GM18520 (cell line): ENCODE results near the gene ZFTA.

Experiments used
- ATAC-seq: cut with Tn5 transposase; IDR thresholded peaks from one replicate; pipeline ENCODE4 v1.9.1; 2021; ENCODE audit not compliant: unreplicated experiment

Gene ZFTA

GRCh38 chr11:63756919-63757761 lies 11.4 kb downstream of the ZFTA start:
- no peak for ATAC-seq

DNA sequence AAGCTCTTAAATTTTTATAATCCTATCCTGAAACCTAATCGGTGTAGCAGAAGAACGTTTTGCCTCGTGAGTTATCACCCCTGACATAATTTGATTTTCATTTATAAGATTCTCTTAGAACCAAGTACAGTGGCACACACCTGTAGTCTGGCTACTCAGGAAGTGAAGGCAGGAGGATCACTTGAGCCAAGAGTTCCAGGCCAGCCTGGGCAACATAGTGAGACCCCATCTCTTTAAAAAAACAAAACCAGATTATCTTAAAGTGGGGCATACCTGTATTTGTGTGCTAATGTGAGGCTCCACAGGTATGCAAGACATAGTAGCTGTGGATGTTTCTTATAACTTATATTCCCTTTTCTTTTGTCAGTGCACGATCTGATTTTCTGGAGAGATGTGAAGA lies 19.0 kb downstream of the ZFTA start:
- no peak for ATAC-seq

GRCh38 chr11:63747011-63747410 lies 21.6 kb downstream of the ZFTA start:
- no peak for ATAC-seq

GRCh38 chr11:63745304-63746170 lies 23.0 kb downstream of the ZFTA start:
- no peak for ATAC-seq

DNA sequence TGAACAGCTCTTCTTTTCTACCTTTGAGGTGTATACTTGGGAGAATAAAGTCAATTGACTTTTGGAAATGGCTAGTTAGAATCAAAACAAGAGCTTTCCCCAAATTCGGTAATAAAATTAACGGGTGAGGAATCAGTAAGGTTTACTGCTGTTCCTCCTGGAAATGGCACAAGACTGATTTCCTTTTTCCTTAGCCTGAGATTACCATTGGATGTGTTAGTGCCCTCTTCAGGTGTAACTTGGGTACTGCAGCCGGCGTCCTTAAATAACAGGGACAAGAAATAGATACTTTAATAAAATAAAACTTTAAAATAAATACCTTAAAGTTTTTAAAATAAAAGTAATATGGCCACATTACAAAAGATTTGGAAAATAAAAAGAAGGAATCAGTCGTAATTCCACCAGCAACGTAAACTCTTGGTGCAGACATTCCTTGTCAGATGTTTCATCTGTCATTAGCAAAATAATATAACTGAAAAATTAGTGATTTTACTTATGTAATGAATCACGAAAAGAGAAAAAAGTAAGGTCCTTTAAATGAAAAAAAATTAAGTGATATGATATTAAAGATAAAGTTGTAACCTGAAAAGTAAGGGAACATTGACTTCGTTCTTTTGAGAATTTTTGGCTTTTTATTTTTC lies 29.7 kb downstream of the ZFTA start:
- ATAC-seq = no peak

GRCh38 chr11:63737718-63738117 lies 30.9 kb downstream of the ZFTA start:
- no peak for ATAC-seq

DNA sequence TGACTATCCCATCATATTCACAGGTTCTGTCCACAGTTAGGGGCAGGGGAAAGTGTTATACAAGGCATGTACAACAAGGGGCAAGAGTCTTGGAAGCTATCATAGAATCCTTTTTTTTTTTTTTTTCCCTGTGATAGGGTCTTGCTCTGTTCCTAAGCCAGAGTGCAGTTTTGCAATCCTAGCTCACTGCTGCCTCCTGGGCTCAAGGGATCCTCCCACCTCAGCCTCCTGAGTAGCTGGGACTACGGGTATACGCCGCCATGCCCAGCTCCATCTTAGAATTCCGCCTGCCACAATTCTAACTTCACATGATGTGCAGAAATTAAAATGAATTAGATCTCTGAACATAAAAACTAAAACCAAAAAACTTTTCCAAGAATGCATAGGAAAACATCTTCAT lies 31.7 kb downstream of the ZFTA start:
- no peak for ATAC-seq

- no peak for ATAC-seq
Observed at GRCh38 chr11:63729326-63729725, 39.2 kb downstream of the ZFTA start.

- ATAC-seq = no peak
Observed at GRCh38 chr11:63720611-63721010, 48.0 kb downstream of the ZFTA start.

DNA sequence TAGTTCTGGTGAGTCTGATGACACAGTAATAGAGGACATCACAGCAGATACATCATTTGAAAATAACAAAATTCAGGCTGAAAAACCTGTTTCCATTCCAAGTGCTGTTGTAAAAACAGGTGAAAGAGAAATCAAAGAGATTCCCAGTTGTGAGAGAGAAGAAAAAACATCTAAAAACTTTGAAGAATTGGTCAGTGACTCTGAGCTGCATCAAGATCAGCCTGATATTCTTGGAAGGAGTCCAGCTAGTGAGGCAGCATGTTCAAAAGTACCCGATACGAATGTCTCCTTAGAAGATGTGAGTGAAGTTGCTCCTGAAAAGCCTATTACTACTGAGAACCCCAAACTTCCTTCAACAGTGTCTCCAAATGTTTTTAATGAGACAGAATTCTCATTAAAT lies 48.6 kb downstream of the ZFTA start:
- no peak for ATAC-seq

GRCh38 chr11:63719001-63719400 lies 49.6 kb downstream of the ZFTA start:
- no peak for ATAC-seq
